GM23338 (cell line): ENCODE results near the gene PRKD1.

Source experiments
- EZH2 ChIP-seq: fragments of 200-600 bp; sonication (generic); IDR thresholded peaks from one replicate; pipeline ENCODE4 v1.8.0; 2017; ENCODE audit warnings: antibody characterized with exemption, mild to moderate bottlenecking, low read depth; ENCODE audit not compliant: unreplicated experiment
- POLR2AphosphoS5 ChIP-seq: IDR thresholded peaks from 2 replicates; pipeline ENCODE4 v1.6.1; 2016; ENCODE audit warnings: antibody characterized with exemption, low read depth
- TF ChIP-seq, protein P1 (sequence below), 2 experiments: fragments of 200-600 bp in 1 of 2; sonication (generic) in 1 of 2; conservative IDR thresholded peaks; 2 replicates each; pipeline versions ENCODE4 v1.5.1 to v1.6.1; 2016 to 2017; ENCODE audit warnings: antibody characterized with exemption in 2 of 2, low read depth in 2 of 2, mild to moderate bottlenecking in 2 of 2, moderate library complexity in 1 of 2

DNA sequence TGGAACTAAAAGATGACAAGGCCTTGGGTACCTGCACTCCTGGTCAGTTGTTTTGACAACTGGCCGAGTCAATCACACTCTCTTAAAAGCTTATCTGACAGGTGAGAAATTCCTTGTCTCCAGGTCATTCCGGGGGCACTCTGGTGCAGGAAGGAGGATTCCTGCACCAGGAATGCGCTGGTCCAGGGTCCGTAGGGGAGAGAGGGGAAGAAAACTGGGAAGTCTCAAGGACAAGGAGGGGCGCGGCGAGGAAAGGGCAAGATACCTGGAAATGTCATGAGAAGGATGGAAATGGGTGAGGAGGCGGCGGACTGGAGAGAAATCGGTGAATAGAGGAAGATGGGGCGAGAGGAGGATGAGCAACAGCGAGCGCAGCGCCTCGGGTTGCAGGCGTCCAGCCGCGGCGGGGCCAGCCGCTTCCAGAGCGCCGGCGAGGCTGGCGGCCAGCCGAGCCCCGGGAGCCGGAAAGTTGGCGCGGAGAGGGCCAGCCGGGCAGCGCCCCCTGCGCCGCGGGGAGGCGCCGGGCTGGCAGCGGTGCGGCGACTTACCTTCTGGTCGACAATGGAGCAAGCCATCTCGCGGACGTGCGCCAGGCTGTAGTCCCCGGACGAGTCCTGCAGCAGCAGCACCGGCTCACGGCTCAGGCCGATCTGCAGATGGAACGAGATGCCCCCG, 809 bp downstream of the PRKD1 start:
- TF ChIP-seq, protein P1, sequence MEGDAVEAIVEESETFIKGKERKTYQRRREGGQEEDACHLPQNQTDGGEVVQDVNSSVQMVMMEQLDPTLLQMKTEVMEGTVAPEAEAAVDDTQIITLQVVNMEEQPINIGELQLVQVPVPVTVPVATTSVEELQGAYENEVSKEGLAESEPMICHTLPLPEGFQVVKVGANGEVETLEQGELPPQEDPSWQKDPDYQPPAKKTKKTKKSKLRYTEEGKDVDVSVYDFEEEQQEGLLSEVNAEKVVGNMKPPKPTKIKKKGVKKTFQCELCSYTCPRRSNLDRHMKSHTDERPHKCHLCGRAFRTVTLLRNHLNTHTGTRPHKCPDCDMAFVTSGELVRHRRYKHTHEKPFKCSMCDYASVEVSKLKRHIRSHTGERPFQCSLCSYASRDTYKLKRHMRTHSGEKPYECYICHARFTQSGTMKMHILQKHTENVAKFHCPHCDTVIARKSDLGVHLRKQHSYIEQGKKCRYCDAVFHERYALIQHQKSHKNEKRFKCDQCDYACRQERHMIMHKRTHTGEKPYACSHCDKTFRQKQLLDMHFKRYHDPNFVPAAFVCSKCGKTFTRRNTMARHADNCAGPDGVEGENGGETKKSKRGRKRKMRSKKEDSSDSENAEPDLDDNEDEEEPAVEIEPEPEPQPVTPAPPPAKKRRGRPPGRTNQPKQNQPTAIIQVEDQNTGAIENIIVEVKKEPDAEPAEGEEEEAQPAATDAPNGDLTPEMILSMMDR (conservative IDR thresholded peaks at IDR 0.05; ENCODE audit: low read depth in 2 of 2) = no peak; a peak in 1 of 4 replicates
- TF ChIP-seq POLR2AphosphoS5 (no peak), EZH2 (no peak)
